SK-N-MC (cell line): ENCODE measurements around the gene MIA2.

ENCODE experiments used
- EZH2 ChIP-seq: fragments of 200-600 bp; sonication (generic); IDR thresholded peaks from one replicate; pipeline ENCODE4 v1.6.1; 2017; ENCODE audit warnings: antibody characterized with exemption
- POLR2AphosphoS5 ChIP-seq: IDR thresholded peaks from 2 replicates; pipeline ENCODE4 v1.6.1; 2012; ENCODE audit warnings: mild to moderate bottlenecking, low read depth, low read length, borderline replicate concordance

GRCh38 chr14:39228509-39229221 lies 5.0 kb upstream of the MIA2 start:
- no peak for TF ChIP-seq POLR2AphosphoS5
- TF ChIP-seq EZH2: no peak
